ENCODE data around the gene ATG16L1.

GRCh38 chr2:233275223-233275622 lies 23.8 kb downstream of the ATG16L1 start:
- TF ChIP-seq CTCF (IDR thresholded peaks at IDR 0.05) = no peak
- TF ChIP-seq POLR2A (IDR thresholded peaks at IDR 0.05) = no peak

All from right lobe of liver (tissue), 4 donors.